MCF 10A (cell line): ENCODE results near the gene SYCP2. TPM values are rescaled to one million over a fixed set of nuclear protein-coding genes. Genes with fewer than 3 reads are reported as not detected.

ENCODE experiments used
- BruUV-seq: library from RNA; stranded (reverse); fragments of 400-500 nt; replicated peaks from 2 replicates; lab custom pipeline; 2021; lab: Mats Ljungman, UMichigan
- CTCF ChIA-PET: fragments of 300-600 bp; sonication (Branson Sonifier 250); formaldehyde crosslinking; extraction: SDS; loops from one replicate; lab custom pipeline; 2021; ENCODE audit warnings: antibody characterized with exemption, inconsistent platforms; lab: Yijun Ruan, JAX
- POLR2A ChIA-PET: fragments of 300-600, 350-650 bp; sonication (Branson Sonifier 250); formaldehyde crosslinking; extraction: SDS; loops from one replicate; lab custom pipeline; 2020; ENCODE audit warnings: antibody characterized with exemption, inconsistent platforms; lab: Yijun Ruan, JAX
- DNase-seq: peaks from one replicate; pipeline ENCODE4 v3.0.0-alpha.2; 2018; ENCODE audit not compliant: unreplicated experiment
- H3K27ac Mint-ChIP-seq: one replicate; pipeline ENCODE4 v1.8.0; 2022; ENCODE audit warnings: mild to moderate bottlenecking, low read depth, mixed read lengths; ENCODE audit not compliant: unreplicated experiment
- H3K27me3 Mint-ChIP-seq: one replicate; pipeline ENCODE4 v1.8.0; 2022; ENCODE audit warnings: mixed read lengths; ENCODE audit not compliant: insufficient read depth, unreplicated experiment
- H3K36me3 Mint-ChIP-seq: one replicate; pipeline ENCODE4 v1.8.0; 2022; ENCODE audit warnings: mild to moderate bottlenecking, moderate library complexity, mixed read lengths; ENCODE audit not compliant: insufficient read depth, unreplicated experiment
- H3K4me1 Mint-ChIP-seq: one replicate; pipeline ENCODE4 v1.8.0; 2022; ENCODE audit warnings: mixed read lengths; ENCODE audit not compliant: insufficient read depth, unreplicated experiment
- H3K4me3 Mint-ChIP-seq: one replicate; pipeline ENCODE4 v1.8.0; 2022; ENCODE audit warnings: mild to moderate bottlenecking, moderate library complexity, mixed read lengths; ENCODE audit not compliant: unreplicated experiment
- H3K9me3 Mint-ChIP-seq: one replicate; pipeline ENCODE4 v1.8.0; 2022; ENCODE audit warnings: mixed read lengths; ENCODE audit not compliant: unreplicated experiment
- intact Hi-C: fragments of 100-400 bp; cut with micrococcal nuclease; formaldehyde crosslinking; loops from 2 replicates; pipeline ENCODE4 v1.14.1; 2022
- total RNA-seq: library from RNA; stranded (reverse); gene quantifications from 2 replicates; pipeline ENCODE4 v1.2.3, GENCODE V29; 2022
- TF ChIP-seq, protein P1 (sequence below): fragments of 200-600 bp; IDR thresholded peaks from one replicate; pipeline ENCODE4 v1.8.0; 2022; ENCODE audit warnings: antibody characterized with exemption, mild to moderate bottlenecking; ENCODE audit not compliant: unreplicated experiment

Gene SYCP2
- total RNA-seq, 1 experiment from 2014 or later = 0.35 TPM

GRCh38 chr20:59814840-59815340 lies 118.5 kb downstream of the SYCP2 start:
- TF ChIP-seq, protein P1, sequence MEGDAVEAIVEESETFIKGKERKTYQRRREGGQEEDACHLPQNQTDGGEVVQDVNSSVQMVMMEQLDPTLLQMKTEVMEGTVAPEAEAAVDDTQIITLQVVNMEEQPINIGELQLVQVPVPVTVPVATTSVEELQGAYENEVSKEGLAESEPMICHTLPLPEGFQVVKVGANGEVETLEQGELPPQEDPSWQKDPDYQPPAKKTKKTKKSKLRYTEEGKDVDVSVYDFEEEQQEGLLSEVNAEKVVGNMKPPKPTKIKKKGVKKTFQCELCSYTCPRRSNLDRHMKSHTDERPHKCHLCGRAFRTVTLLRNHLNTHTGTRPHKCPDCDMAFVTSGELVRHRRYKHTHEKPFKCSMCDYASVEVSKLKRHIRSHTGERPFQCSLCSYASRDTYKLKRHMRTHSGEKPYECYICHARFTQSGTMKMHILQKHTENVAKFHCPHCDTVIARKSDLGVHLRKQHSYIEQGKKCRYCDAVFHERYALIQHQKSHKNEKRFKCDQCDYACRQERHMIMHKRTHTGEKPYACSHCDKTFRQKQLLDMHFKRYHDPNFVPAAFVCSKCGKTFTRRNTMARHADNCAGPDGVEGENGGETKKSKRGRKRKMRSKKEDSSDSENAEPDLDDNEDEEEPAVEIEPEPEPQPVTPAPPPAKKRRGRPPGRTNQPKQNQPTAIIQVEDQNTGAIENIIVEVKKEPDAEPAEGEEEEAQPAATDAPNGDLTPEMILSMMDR = no peak
- Mint-ChIP-seq H3K27ac (no peak overlapping the region), H3K27me3 (no peaks in the 10 kb centered on the region), H3K9me3 (no peaks in the 10 kb centered on the region), H3K4me1 (peaks cover 6% of the 10 kb centered on the region), H3K4me3 (no peak overlapping the region), H3K36me3 (peaks cover 4% of the 10 kb centered on the region)
- DNase-seq = no peak
- CTCF ChIA-PET = interaction anchor here (0.5 to 3.9 kb wide), 5 partner anchors 32 to 35 kb away, joined by 3 to 30 read pairs (median 6); no protein-coding TSS in a partner anchor
- no TSS peak for BruUV-seq
- POLR2A ChIA-PET = no interaction called here
- intact Hi-C loops = no loop called here

- ChIA-PET CTCF (interaction anchor here (0.5 to 1.3 kb wide), 4 partner anchors 32 to 36 kb away, joined by 3 to 6 read pairs (median 4); no protein-coding TSS in a partner anchor), POLR2A (no interaction called here)
- Mint-ChIP-seq H3K4me1 (peaks cover 6% of the 10 kb centered on the region), H3K36me3 (peaks cover 7% of the 10 kb centered on the region), H3K27me3 (no peaks in the 10 kb centered on the region), H3K4me3 (no peak overlapping the region), H3K9me3 (no peaks in the 10 kb centered on the region), H3K27ac (no peak overlapping the region)
- TF ChIP-seq, protein P1 = no peak
- BruUV-seq = no TSS peak
- DNase-seq = no peak
- intact Hi-C loops = no loop called here
Measured at GRCh38 chr20:59813948-59814839, 119.2 kb downstream of the SYCP2 start.

Other genes with a start within 250 kb of the SYCP2 start
- 2.4 and 3.5 TPM in 2 replicates for gene PPP1R3D, start 6.7 kb upstream of the SYCP2 start, total RNA-seq
- gene FAM217B, start 6.8 kb upstream of the SYCP2 start, total RNA-seq = 5.6 and 8.6 TPM in 2 replicates
- 0.12 and 0.71 TPM in 2 replicates for gene CDH26, start 24.8 kb upstream of the SYCP2 start, total RNA-seq